Fibroblast of the aortic adventitia (primary cell): ENCODE data around the gene AOPEP. TPM values are rescaled to one million over a fixed set of nuclear protein-coding genes. Genes with fewer than 3 reads are reported as not detected.

Experiments used
- DNase-seq: peaks from one replicate; pipeline ENCODE4 v3.0.0-alpha.2; 2010; ENCODE audit warnings: low read depth
- H3K4me3 ChIP-seq: 2 replicates; pipeline ENCODE4 v1.5.1; 2011; ENCODE audit warnings: low read depth, mild to moderate bottlenecking, control low read depth, low read length, moderate library complexity
- total RNA-seq: library from RNA; depleted of rRNA; stranded (reverse); fragments of >200 nt; gene quantifications from 2 replicates; pipeline ENCODE4 v1.2.3, GENCODE V29; 2012; ENCODE audit warnings: low replicate concordance
- TF ChIP-seq, protein P1 (sequence below): IDR thresholded peaks from 2 replicates; pipeline ENCODE4 v1.5.1; 2011; ENCODE audit warnings: mild to moderate bottlenecking, low read length, control low read depth, inconsistent platforms; ENCODE audit not compliant: insufficient read depth

AOPEP gene
- total RNA-seq, 1 donor, result 39.7 TPM

DNA sequence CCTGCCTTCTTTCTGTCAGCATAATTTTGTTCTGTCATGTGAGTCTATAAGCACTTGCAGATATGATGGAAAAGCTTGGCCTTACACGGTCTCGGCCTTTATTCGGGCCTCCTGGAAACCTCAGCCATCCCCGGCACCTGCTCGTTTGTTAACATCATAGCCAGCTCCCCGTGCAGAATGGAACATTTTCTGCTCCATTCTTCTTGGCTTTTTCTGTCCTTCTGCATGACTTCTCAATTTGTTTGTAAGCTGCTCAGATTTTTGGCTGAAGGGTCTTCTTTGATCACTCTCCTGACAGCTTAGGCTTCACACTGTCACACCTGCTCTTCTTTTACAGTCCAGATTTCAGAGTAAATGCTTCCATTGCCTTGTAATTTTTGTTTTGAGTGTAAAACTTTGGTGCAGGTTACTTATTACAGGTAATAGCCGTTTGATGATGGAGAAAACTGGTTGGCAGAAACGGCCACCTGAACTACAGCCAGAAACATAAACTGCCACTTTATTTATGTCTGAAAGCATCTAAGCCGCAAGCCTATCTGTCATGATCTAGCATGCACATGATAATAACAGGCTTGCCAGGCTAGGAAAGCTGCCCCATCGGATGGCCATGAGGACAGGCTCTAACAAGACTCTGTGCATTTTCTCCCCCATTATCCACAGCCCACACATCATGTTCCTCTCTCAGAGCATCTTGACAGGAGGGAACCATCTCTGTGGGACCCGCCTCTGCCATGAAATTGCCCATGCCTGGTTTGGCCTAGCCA lies 197.0 kb downstream of the AOPEP start:
- H3K4me3 ChIP-seq, result no peak overlapping the region
- TF ChIP-seq, protein P1, sequence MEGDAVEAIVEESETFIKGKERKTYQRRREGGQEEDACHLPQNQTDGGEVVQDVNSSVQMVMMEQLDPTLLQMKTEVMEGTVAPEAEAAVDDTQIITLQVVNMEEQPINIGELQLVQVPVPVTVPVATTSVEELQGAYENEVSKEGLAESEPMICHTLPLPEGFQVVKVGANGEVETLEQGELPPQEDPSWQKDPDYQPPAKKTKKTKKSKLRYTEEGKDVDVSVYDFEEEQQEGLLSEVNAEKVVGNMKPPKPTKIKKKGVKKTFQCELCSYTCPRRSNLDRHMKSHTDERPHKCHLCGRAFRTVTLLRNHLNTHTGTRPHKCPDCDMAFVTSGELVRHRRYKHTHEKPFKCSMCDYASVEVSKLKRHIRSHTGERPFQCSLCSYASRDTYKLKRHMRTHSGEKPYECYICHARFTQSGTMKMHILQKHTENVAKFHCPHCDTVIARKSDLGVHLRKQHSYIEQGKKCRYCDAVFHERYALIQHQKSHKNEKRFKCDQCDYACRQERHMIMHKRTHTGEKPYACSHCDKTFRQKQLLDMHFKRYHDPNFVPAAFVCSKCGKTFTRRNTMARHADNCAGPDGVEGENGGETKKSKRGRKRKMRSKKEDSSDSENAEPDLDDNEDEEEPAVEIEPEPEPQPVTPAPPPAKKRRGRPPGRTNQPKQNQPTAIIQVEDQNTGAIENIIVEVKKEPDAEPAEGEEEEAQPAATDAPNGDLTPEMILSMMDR, result no peak
- no peak for DNase-seq

DNA sequence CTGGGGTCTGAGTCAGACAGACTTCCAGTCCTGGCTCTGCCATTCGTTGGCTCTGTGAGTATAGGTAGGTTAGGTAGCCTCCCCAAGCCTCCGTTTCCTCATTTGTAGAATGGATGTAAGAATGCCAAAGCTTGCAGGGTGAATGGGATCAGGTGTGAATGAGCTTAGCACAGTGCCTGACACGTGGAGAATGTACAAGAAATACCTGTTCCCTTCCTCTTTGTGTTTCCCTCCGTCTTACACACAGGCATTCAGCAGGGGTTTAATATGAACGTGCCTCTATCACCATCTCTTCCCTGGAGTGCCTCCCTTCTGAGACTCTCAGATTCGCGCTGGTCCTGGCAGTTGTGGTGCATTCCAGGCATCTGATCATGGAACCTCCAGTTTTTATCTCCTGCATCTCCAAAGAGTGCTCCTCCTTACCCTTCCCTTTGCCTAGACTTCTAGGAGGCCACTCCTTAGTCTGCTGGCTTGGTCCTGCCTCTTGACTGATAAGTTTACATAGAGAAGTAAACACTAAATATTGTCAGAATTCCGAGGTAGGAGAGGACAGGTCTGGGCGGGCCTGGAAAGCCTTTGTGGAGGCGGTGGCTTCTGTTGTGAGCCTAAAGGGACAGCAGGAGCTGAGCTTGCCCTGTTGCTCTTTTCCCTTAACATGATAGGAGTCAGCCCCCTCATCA lies 199.4 kb downstream of the AOPEP start:
- no peak for DNase-seq
- H3K4me3 ChIP-seq, result no peak overlapping the region
- TF ChIP-seq, protein P1, result no peak

- H3K4me3 ChIP-seq, result no peak overlapping the region
- no peak for DNase-seq
- TF ChIP-seq, protein P1, result no peak
Measured at GRCh38 chr9:94926431-94926800, 199.9 kb downstream of the AOPEP start.

GRCh38 chr9:94927048-94927761 lies 200.7 kb downstream of the AOPEP start:
- H3K4me3 ChIP-seq, result no peak overlapping the region
- TF ChIP-seq, protein P1, result no peak
- no peak for DNase-seq

GRCh38 chr9:94927762-94928670 lies 201.5 kb downstream of the AOPEP start:
- H3K4me3 ChIP-seq, result no peak overlapping the region
- DNase-seq, result no peak
- TF ChIP-seq, protein P1, result no peak
